AG04450 (cell line): ENCODE data around the gene WDR90. TPM values are rescaled to one million over a fixed set of nuclear protein-coding genes. Genes with fewer than 3 reads are reported as not detected.

Source experiments
- CTCF ChIA-PET: fragments of 300-600, 350-600 bp; formaldehyde crosslinking; extraction: SDS; loops from one replicate; lab custom pipeline; 2022; ENCODE audit warnings: antibody characterized with exemption, inconsistent platforms; lab: Charles Lee
- POLR2A ChIA-PET: fragments of 350-600 bp; formaldehyde crosslinking; extraction: SDS; loops from one replicate; lab custom pipeline; 2021; ENCODE audit warnings: antibody characterized with exemption, inconsistent platforms; lab: Yijun Ruan, JAX
- DNase-seq: peaks from one replicate; pipeline ENCODE4 v3.0.0-alpha.2; 2011; ENCODE audit warnings: low read depth, low spot score
- H3K27ac ChIP-seq: one replicate; pipeline ENCODE4 v1.5.1; 2012; ENCODE audit warnings: low read depth, low read length, control low read depth
- H3K27me3 ChIP-seq: one replicate; pipeline ENCODE4 v1.6.0; 2012; ENCODE audit warnings: low read length; ENCODE audit not compliant: control insufficient read depth, insufficient read depth
- H3K4me3 ChIP-seq: 2 replicates; pipeline ENCODE4 v1.5.1; 2011; ENCODE audit warnings: mild to moderate bottlenecking, low read depth, low read length, control low read depth
- H3K9me3 ChIP-seq: 2 replicates; pipeline ENCODE4 v1.5.1; 2012; ENCODE audit warnings: low read length; ENCODE audit not compliant: control insufficient read depth, insufficient read depth
- CTCF ChIP-seq: IDR thresholded peaks from 2 replicates; pipeline ENCODE4 v1.5.1; 2011; ENCODE audit warnings: low read depth, low read length, control low read depth, inconsistent platforms
- polyA plus RNA-seq: library from polyadenylated mRNA; depleted of rRNA; stranded (reverse); fragments of >200 nt; gene quantifications from 2 replicates; pipeline ENCODE4 v1.2.3, GENCODE V29; 2011

The WDR90 gene
- polyA plus RNA-seq, 1 experiment: 2.1 TPM

- POLR2A ChIA-PET: interaction anchor here (0.6 to 1.2 kb wide), 3 partner anchors 15 to 112 kb away, joined by 3 read pairs; no protein-coding TSS in a partner anchor
- TF ChIP-seq CTCF: no peak
- H3K9me3 ChIP-seq: peaks cover 16% of the 10 kb centered on the region; the same call in 1 of the 2 replicates
- no peaks in the 10 kb centered on the region for H3K27me3 ChIP-seq
- CTCF ChIA-PET: interaction anchor here (0.6 kb wide), 1 partner anchor 833 kb away, joined by 6 read pairs; no protein-coding TSS in a partner anchor
- peak within 1 kb of the TSS; percentile 52 for H3K27ac ChIP-seq
- peak; percentile 75 for DNase-seq
- peak within 1 kb of the TSS; percentile 70 for H3K4me3 ChIP-seq
These were observed 35.1 kb downstream of the WDR90 start, which contains the start of gene JMJD8 for GRCh38 chr16:684071-684794. JMJD8 (minus strand) TSS chr16:684334; CDS start chr16:684319, 15 bp downstream.

DNA sequence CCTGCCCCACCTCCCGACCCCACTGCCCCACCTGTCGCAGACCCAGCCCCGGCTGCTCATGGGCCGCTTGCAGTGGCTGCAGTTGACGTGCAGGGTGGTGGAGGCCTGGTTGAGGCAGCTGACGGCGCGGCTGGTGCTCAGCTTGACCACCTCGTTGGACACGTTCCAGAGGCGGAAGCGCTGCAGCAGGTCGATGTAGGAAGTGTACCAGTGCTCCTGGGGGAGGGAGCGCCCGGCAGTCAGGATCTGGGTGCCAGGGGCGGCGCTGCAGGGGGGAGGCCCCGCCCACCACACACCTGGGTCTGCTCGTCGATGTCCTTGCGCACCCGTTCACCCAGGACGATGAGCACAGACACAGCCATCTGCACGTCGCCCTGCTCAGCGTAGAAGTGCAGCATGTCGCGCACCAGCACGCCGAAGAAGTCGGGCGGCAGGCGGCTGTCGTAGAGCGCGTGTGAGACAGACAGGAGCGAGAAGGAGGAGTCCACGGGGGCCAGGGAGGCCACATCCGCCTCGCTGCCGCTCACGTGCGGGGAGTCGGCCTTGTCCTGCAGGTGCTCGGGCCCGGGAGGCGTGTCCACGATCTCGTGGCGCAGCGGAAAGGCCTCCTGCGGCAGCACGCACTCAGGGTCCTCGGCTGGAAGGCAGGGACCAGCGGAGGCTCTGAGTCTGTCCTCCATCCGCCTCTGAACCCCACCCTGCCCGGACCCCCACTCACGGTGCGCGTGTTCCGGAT is 36.0 kb downstream of the WDR90 start:
- no peak for DNase-seq
- POLR2A ChIA-PET: interaction anchor here (0.6 to 1.2 kb wide), 3 partner anchors 16 to 113 kb away, joined by 3 read pairs; no protein-coding TSS in a partner anchor
- no peak overlapping the region for H3K27ac ChIP-seq

GRCh38 chr16:685967-686366 is 36.8 kb downstream of the WDR90 start:
- POLR2A ChIA-PET: no interaction called here
- Histone ChIP-seq H3K27ac (no peak overlapping the region), H3K4me3 (no peak overlapping the region), H3K27me3 (no peaks in the 10 kb centered on the region), H3K9me3 (peaks cover 13% of the 10 kb centered on the region; the same call in 1 of the 2 replicates)
- CTCF ChIA-PET: interaction anchor here (0.7 to 1.4 kb wide), 2 partner anchors 26 to 179 kb away, joined by 3 to 4 read pairs; no protein-coding TSS in a partner anchor
- no peak for DNase-seq
- TF ChIP-seq CTCF: peak; percentile 36

More for the DNA sequence above, 36.0 kb downstream of the WDR90 start:
- peaks cover 16% of the 10 kb centered on the region; the same call in 1 of the 2 replicates for H3K9me3 ChIP-seq
- H3K27me3 ChIP-seq: no peaks in the 10 kb centered on the region
- H3K4me3 ChIP-seq: no peak overlapping the region
- no peak for TF ChIP-seq CTCF
- CTCF ChIA-PET: interaction anchor here (0.6 to 1.4 kb wide), 2 partner anchors 27 to 303 kb away, joined by 3 to 4 read pairs; no protein-coding TSS in a partner anchor

- H3K9me3 ChIP-seq: peaks cover 9% of the 10 kb centered on the region; the same call in 1 of the 2 replicates
- CTCF ChIA-PET: interaction anchor here (1.4 kb wide), 1 partner anchor 26 kb away, joined by 3 read pairs; no protein-coding TSS in a partner anchor
- no peak for DNase-seq
- no peak for TF ChIP-seq CTCF
- POLR2A ChIA-PET: no interaction called here
- H3K27me3 ChIP-seq: no peaks in the 10 kb centered on the region
- no peak overlapping the region for H3K27ac ChIP-seq
- H3K4me3 ChIP-seq: no peak overlapping the region
These were observed 37.5 kb downstream of the WDR90 start for GRCh38 chr16:686459-687260.
